Cardiac ventricle fibroblast (primary cell): ENCODE measurements around the gene ITFG2. TPM values are rescaled to one million over a fixed set of nuclear protein-coding genes. Genes with fewer than 3 reads are reported as not detected.

Experiments used
- total RNA-seq: library from RNA; depleted of rRNA; stranded (reverse); fragments of >200 nt; gene quantifications from 2 replicates; pipeline ENCODE4 v1.2.3, GENCODE V29; 2015

Gene ITFG2
- total RNA-seq = 11.2 and 12.1 TPM in 2 replicates

DNA sequence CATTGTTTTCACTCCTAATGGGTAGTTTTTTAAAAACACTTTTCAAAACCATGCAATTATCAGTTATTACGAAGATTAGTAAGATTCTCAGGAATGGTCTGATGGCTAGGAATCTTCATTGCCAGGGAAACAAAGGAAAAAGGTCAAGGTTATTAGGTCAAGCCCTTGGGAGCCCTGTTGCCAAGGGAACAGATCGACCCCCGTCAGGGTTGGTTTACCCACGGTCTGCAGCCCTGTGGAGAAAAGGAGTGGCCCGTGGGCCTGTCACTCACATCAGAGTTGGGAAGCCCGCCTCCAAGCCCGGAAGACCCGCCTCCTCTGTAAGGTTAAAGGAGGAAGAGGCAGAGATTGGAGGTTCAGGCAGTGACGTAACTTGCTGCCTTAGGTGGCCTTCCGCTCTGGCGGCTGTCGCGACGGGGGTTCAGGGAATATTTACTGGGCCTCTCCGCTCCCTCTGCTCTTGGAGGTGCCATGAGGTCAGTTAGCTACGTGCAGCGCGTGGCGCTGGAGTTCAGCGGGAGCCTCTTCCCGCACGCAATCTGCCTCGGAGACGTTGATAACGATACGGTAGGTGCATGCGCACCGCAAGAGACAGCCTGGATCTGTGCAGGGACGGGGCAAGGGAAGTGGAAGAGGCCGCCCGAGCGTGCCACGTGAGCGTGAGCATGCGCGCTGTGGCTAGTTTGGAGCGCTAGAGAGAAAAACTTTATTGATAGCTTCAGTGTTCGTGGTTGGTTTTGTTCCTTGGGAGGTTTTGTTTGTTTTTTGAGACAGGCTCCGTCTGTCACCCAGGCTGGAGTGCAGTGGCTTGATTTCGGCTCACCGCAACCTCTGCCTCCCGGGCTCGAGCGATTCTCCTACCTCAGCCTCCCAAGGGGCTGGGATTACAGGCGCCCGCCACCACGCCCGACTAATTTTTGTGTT is at the start of gene ITFG2:
Gene ITFG2, plus strand, starts transcription at position 379 of the 924 bp plus-strand sequence. Its CDS starts 93 bp downstream, at position 472.

DNA sequence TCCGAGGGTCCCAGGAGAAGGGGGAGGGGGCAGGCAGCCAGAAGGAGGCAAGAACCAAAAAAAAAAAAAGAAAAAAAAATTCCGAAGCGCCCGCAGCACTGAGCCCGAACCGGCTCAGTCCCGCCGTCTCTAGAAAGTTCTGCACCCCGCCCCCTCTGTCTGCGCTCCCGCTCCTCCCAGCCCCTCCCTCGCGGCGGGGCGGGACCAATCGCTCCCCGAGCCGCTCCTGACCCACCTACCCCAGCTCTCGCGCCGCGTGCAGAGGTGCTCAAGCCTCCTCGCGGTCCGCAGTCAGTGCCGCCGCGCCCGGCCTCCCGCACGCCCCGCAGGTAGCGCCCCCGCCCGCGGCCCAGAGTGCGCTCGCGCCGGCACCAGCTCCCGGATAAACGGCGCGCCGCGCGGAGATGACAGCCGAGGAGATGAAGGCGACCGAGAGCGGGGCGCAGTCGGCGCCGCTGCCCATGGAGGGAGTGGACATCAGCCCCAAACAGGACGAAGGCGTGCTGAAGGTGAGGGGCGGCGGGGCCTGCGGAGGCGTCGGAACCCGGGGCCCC is 17.7 kb upstream of the ITFG2 start, which contains the start of gene FKBP4:
Gene FKBP4, plus strand, starts transcription at position 235 of the 554 bp plus-strand sequence. Its CDS starts 170 bp downstream, at position 405.

DNA sequence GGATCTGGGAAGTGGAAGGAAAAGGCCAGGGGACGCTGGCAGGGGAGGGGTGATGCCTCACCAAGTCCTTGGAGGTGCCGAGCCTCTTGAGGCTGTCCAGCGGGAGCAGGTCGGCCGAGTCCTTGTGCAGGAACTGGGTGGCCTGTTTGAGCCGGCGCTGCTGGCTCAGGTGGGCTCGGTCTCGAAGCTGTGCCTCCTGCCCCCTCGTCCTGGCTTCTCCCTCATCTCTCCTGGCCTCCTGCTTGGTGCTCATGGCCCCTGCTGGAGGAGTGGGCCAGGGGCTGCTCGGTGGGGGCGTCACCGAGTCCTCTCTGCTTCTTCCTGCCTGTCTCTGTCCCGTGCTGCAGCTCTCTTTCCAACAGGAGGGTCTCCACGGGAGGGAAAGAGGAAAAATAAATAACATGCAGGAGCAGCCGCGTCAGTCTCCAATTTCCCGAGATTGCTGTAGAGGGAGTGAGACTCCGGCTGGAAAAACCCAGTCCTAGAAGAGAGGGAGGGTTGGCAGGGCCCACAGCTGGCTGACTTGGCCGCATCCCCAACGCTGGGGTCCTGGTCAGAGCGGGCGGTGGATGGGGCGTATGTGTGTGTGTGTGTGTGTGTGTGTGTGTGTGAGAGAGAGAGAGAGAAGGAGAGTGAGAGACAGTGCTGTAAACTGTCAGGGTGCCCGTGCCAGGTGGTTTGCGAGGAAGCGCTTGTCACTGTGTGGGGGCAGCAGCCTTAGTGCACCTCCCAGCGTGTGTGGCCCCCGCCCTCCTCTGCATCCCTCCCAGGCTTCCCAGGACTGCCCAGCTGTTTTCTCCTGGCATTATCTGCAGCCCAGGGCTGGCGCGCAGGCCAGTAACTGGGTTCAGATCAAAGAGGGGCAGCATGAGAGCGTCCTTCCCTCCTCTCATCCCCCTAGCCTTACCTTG is 22.4 kb downstream of the ITFG2 start, which contains the start of gene NRIP2:
Gene NRIP2, minus strand, starts transcription at position 455 of the 911 bp plus-strand sequence. Its CDS starts 52 bp downstream, at position 403.

DNA sequence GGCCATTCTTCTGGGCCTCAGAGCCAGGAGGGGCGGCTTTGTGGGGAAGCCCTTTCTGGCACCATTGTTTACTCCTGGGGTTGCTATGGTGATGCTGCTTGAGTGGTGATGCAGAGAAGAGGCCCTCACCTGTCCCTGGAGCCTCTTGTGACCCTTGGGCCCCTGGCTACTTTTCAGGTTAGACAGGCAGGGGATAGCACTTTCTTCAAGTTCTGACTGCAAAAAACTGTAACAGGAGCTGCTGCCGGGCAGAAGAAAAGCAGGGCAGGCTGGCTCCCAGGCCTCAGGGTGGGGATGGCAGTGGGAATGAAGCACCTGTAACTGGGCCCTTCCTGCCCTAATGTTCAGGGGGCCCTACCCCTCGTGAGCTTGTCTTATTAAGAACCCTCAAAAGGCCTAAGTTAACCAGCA is 44.6 kb downstream of the ITFG2 start, which contains the start of gene TEX52:
Gene TEX52, minus strand, starts transcription at position 19 of the 411 bp plus-strand sequence. Its CDS starts 13 bp downstream, at position 6.

Other genes with a start within 250 kb of the ITFG2 start
- 19.0 and 25.3 TPM in 2 replicates for gene FKBP4, start 17.7 kb upstream of the ITFG2 start, total RNA-seq
- 0.56 and 3.7 TPM in 2 replicates for gene NRIP2, start 22.4 kb downstream of the ITFG2 start, total RNA-seq
- not detected in 2 replicates for gene TEX52, start 44.4 kb downstream of the ITFG2 start, total RNA-seq
- gene FOXM1, start 64.5 kb downstream of the ITFG2 start, total RNA-seq = 2.6 and 4.2 TPM in 2 replicates
- gene RHNO1, start 64.6 kb downstream of the ITFG2 start, total RNA-seq = 10.6 and 12.5 TPM in 2 replicates
- 20.8 and 25.0 TPM in 2 replicates for gene TULP3, start 78.2 kb downstream of the ITFG2 start, total RNA-seq
- gene TEAD4, start 146.7 kb downstream of the ITFG2 start, total RNA-seq = 9.7 and 15.5 TPM in 2 replicates